AG09319 (cell line): Measurements from ENCODE around the gene NDUFS8.

Experiments used
- DNase-seq: peaks from one replicate; pipeline ENCODE4 v3.0.0-alpha.2; 2010; ENCODE audit warnings: low read depth; ENCODE audit errors: extremely low read depth
- TF ChIP-seq, protein P1 (sequence below): IDR thresholded peaks from 2 replicates; pipeline ENCODE4 v1.5.1; 2011; ENCODE audit warnings: low read depth, mild to moderate bottlenecking, inconsistent platforms, low read length, moderate library complexity

Gene NDUFS8

DNA sequence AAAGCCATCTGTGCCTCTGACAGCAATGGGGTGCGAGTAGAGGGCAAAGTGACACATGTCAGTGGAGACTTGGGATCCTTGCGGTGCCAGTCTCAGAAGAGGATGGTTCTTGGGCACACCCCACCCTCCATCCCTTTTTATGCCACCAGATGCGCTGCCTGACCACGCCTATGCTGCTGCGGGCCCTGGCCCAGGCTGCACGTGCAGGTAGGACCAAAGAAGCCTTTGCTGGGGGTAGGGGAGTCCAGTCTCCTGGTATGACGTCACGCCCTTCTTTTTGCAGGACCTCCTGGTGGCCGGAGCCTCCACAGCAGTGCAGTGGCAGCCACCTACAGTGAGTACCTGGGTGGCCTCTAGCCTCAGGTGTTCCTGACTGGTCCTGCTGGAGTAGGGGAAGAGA, 1.5 kb downstream of the NDUFS8 start:
- TF ChIP-seq, protein P1, sequence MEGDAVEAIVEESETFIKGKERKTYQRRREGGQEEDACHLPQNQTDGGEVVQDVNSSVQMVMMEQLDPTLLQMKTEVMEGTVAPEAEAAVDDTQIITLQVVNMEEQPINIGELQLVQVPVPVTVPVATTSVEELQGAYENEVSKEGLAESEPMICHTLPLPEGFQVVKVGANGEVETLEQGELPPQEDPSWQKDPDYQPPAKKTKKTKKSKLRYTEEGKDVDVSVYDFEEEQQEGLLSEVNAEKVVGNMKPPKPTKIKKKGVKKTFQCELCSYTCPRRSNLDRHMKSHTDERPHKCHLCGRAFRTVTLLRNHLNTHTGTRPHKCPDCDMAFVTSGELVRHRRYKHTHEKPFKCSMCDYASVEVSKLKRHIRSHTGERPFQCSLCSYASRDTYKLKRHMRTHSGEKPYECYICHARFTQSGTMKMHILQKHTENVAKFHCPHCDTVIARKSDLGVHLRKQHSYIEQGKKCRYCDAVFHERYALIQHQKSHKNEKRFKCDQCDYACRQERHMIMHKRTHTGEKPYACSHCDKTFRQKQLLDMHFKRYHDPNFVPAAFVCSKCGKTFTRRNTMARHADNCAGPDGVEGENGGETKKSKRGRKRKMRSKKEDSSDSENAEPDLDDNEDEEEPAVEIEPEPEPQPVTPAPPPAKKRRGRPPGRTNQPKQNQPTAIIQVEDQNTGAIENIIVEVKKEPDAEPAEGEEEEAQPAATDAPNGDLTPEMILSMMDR: no peak
- DNase-seq: no peak

DNA sequence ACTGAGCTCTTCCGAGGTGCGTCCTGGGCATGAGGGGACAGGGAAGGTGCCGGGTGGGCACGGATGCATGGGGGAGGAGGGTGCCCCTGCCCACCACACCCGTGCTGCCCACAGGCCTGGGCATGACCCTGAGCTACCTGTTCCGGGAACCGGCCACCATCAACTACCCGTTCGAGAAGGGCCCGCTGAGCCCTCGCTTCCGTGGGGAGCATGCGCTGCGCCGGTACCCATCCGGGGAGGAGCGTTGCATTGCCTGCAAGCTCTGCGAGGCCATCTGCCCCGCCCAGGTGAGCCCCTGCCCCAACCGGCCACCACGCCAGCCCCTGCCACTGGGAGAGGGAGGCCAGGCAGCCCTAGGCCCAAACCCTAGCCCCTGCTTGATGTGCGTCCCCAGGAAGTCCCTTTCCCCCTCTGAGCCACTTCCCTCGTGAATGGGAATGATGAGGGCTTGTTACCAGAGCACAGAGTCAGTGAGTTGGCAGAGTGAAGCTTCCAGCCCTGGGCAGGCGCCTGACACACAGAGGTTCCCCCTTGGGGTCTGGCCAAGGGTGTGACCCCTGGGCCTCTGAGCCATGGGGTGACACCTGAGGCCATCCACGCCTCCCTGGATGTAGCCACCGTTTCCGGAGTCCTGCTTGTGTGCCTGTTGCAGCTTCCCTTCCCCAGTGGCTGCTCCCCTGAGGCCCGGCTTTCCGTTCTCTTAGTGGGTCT, 2.7 kb downstream of the NDUFS8 start:
- TF ChIP-seq, protein P1: no peak
- DNase-seq: no peak

DNA sequence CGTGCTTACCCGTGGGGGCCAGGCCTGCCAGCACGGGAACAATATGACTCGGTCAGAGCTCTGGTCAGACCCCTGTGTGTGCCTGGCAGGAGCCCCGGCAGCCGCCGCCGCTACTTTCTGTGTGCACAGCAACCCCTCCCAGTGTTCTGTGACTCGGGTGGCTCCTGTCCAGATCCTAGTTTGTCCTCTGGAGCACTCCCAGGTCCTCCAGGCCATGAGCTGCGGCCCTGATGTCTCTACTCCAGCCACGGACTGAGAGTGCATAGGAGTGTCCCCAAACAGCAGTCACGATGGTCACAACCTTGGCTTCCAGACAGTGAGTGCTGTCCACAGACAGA, 3.2 kb downstream of the NDUFS8 start:
- no peak for DNase-seq
- TF ChIP-seq, protein P1: no peak

DNA sequence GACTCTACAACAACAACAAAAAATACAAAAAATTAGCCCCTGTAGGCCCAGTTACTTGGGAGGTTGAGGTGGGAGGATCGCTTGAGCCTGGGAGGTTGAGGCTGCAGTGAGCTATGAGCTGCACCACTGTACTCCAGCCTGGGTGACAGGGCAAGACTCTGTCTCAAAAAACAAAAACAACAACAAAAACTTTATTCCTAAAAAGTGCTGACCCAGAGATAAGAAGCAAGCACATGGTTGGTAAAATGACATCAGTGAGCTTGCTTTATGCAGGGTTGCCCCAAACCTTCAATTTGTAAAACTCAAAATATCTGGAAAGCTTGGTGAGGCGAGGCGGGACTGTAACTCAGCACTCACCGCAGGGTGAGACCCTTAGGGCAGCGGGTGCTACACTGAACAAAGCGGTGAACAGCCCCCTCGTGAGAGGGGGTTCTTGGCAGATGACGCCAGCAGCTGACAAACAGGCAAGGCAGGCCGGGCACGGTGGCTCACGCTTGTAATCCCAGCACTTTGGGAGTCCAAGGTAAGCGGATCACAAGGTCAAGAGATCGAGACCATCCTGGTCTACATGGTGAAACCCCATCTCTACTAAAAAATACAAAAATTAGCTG, 4.9 kb downstream of the NDUFS8 start:
- no peak for DNase-seq
- TF ChIP-seq, protein P1: no peak

DNA sequence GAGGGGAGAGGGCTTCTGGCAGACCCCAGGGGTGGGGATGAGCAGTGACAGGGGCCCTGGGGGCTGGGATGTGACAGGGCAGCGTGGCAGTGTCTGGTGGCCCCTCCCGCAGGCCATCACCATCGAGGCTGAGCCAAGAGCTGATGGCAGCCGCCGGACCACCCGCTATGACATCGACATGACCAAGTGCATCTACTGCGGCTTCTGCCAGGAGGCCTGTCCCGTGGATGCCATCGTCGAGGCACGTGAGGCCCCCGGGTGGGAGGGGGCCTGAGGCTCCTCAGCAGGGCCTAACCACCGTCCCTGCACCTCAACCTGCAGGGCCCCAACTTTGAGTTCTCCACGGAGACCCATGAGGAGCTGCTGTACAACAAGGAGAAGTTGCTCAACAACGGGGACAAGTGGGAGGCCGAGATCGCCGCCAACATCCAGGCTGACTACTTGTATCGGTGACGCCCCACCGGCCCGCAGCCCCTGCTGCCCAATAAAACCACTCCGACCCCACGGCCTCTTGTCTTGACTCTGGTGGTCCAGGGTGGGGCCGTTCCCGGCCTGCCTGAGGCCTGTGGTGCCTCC, 5.7 kb downstream of the NDUFS8 start:
- TF ChIP-seq, protein P1: no peak
- no peak for DNase-seq

DNA sequence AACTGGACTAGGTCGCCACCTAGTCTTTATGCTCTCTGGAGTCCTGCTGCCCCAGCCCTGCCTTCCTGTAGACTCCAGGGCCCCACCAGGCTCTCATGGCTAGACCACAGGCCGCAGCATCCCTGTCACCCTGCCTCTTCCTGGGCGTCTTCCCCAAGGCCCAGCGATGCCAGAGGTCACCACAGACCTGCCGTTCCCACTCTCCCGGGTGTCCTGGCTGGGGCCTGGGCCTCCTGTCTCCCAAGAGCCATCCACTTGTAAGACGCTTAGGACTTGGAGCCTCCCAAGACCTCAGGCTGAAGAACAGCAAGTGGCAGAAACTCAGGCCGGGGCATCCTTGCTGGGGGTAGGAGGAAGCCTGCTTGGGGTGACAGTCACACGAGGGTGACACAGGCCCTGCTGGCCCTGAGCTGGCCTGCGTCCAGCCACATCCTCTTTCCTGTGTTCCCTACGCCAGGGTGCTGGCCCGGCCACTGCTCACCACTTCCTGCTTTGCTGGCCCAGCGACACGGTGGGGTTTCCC, 6.3 kb downstream of the NDUFS8 start:
- TF ChIP-seq, protein P1: no peak
- no peak for DNase-seq
